Suprapubic skin (tissue), 3 donors: ENCODE measurements around the gene DDX25.

Experiments
- POLR2A ChIP-seq, 2 donors: fragments of 450-650 bp; IDR thresholded peaks; one replicate each; pipeline ENCODE4 v1.6.1; 2017; ENCODE audit warnings: antibody characterized with exemption in 2 of 2, mild to moderate bottlenecking in 2 of 2, moderate library complexity in 2 of 2
- TF ChIP-seq, protein P1 (sequence below), 2 donors: fragments of 200-600 bp in 1 of 2; fragments of 450-650 bp in 1 of 2; sonication (generic) in 1 of 2; IDR thresholded peaks; one replicate each; pipeline ENCODE4 v1.5.1; 2016 to 2019; ENCODE audit warnings: antibody characterized with exemption in 2 of 2, mild to moderate bottlenecking in 1 of 2, moderate library complexity in 1 of 2

DNA sequence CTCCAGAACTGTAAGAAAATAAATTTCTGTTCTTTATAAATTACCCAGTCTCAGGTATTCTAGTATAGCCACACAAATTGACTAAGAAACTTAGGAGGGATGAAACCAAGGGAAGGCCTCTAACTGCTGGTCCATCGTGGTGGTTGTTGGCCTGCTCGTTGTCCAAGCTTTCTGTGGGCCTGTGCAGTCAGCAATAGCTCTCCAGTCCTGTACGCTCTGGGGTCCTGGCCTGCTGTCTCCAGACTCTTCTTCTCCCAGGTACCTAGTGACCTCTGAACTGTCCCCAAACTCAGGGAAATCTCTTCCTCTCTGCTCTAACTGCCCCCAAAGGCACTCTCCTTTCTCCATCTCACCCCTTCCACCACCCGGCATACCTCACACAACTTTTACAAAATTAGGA is 35.8 kb downstream of the DDX25 start:
- TF ChIP-seq, protein P1, sequence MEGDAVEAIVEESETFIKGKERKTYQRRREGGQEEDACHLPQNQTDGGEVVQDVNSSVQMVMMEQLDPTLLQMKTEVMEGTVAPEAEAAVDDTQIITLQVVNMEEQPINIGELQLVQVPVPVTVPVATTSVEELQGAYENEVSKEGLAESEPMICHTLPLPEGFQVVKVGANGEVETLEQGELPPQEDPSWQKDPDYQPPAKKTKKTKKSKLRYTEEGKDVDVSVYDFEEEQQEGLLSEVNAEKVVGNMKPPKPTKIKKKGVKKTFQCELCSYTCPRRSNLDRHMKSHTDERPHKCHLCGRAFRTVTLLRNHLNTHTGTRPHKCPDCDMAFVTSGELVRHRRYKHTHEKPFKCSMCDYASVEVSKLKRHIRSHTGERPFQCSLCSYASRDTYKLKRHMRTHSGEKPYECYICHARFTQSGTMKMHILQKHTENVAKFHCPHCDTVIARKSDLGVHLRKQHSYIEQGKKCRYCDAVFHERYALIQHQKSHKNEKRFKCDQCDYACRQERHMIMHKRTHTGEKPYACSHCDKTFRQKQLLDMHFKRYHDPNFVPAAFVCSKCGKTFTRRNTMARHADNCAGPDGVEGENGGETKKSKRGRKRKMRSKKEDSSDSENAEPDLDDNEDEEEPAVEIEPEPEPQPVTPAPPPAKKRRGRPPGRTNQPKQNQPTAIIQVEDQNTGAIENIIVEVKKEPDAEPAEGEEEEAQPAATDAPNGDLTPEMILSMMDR (IDR thresholded peaks at IDR 0.05): no peak
- TF ChIP-seq POLR2A (IDR thresholded peaks at IDR 0.05): no peak
